Adipocyte (in vitro differentiated cells): ENCODE results near the gene PWP2.
"Not testable (repeated sequence)": the region's sequence is repeated elsewhere in the genome, so short reads cannot be mapped to it uniquely, and the experiment has no call there.

ENCODE experiments used
- DNase-seq: peaks from one replicate; pipeline ENCODE4 v3.0.0-alpha.2; 2015; ENCODE audit warnings: low read depth
- H3K27me3 ChIP-seq: replicated peaks from 2 replicates; pipeline ENCODE4 v1.7.0; 2013; ENCODE audit warnings: mild to moderate bottlenecking, low read length, moderate library complexity; ENCODE audit not compliant: control insufficient read depth, insufficient read depth
- H3K36me3 ChIP-seq: 2 replicates; pipeline ENCODE4 v1.7.0; 2013; ENCODE audit warnings: low read length, mild to moderate bottlenecking, moderate library complexity; ENCODE audit not compliant: control insufficient read depth, insufficient read depth, severe bottlenecking
- H3K4me1 ChIP-seq: 2 replicates; pipeline ENCODE4 v1.7.0; 2013; ENCODE audit warnings: mild to moderate bottlenecking, low read length, moderate library complexity; ENCODE audit not compliant: control insufficient read depth, insufficient read depth
- H3K4me3 ChIP-seq: 2 replicates; pipeline ENCODE4 v1.7.0; 2013; ENCODE audit warnings: mild to moderate bottlenecking, low read length, moderate library complexity
- H3K9ac ChIP-seq: 2 replicates; pipeline ENCODE4 v1.7.0; 2013; ENCODE audit warnings: mild to moderate bottlenecking, low read length, moderate library complexity
- H3K9me3 ChIP-seq: 2 replicates; pipeline ENCODE4 v1.7.0; 2013; ENCODE audit warnings: mild to moderate bottlenecking, low read length, moderate library complexity; ENCODE audit not compliant: control insufficient read depth

Gene PWP2

DNA sequence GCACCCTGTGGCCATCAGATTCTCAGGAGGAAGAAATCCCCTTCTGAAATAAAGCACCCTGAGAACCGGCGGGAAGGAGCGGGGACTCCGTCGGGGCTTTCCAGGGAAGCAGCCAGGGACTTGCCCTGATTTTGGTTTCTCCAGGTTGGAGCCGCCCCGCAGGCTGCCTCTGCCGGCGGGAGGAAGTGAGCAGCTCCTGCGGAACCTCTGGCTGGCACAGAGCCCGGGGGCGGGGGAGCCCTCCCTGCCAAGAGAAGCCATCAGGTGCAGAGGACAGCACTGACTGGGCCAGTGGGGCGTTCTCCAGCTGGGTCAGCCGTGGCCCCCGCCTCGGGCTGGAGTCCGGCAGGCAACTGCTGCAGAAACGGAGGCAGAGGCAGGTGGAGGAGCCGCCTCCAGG, 65.5 kb downstream of the PWP2 start:
- H3K36me3 ChIP-seq, H3K27me3 ChIP-seq, H3K4me1 ChIP-seq, H3K9me3 ChIP-seq, H3K9ac ChIP-seq, H3K4me3 ChIP-seq, DNase-seq: not testable (repeated sequence)

DNA sequence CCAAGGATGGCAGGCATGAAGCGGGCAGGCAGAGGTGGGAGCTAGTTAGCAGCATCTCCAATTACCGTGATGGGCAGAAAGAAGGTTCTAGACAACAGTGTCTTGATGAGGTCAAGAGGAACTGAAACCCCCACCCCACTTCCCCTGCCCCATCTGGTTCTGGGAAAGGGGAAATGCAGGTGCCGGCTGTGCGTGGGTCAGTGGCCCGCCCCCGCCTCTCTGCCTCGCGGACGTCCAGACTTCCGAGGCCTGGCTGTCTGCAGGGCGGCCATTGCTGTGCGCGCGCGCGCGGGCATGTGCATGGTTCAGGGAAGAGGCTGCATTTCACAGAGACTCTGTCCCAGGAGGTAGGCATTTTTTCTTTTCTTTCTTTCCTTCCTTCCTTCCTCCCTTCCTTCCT, 68.0 kb downstream of the PWP2 start:
- H3K4me3 ChIP-seq, H3K9ac ChIP-seq, H3K9me3 ChIP-seq, H3K36me3 ChIP-seq, H3K4me1 ChIP-seq, H3K27me3 ChIP-seq, DNase-seq: not testable (repeated sequence)

DNA sequence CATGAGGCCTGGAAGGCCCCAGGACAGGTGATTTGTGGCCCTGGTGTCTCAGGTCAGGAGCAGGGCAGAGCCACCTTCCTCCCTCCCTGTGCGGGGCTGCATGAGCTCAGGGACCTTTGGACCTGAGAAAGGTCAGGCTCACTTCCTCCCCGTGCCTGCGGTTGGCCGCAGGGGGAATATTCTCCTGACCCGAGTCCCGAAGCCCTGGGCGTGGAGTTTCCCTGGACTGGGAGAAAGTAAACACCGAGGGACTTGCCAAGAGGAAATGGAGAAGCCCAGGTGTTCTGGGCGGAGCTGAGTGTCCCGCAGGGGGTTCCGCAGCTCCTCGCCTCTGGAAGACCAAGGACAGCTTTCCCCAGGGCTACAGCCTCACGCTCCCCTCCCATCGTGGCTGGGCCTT, 68.9 kb downstream of the PWP2 start:
- not testable (repeated sequence) for H3K27me3 ChIP-seq, H3K9ac ChIP-seq, H3K4me1 ChIP-seq, H3K4me3 ChIP-seq, H3K9me3 ChIP-seq, DNase-seq, H3K36me3 ChIP-seq
